NCI-H187 treated with DMSO at 0.1 percent for 48 hours (cell line): ENCODE results near the gene ZMIZ1.
A peak's percentile ranks its signal among the peaks of the same experiment; 100 is the strongest.

Source experiments
- DNase-seq: peaks from one replicate; lab custom pipeline; 2025; lab: John Stamatoyannopoulos, UW

The ZMIZ1 gene

DNA sequence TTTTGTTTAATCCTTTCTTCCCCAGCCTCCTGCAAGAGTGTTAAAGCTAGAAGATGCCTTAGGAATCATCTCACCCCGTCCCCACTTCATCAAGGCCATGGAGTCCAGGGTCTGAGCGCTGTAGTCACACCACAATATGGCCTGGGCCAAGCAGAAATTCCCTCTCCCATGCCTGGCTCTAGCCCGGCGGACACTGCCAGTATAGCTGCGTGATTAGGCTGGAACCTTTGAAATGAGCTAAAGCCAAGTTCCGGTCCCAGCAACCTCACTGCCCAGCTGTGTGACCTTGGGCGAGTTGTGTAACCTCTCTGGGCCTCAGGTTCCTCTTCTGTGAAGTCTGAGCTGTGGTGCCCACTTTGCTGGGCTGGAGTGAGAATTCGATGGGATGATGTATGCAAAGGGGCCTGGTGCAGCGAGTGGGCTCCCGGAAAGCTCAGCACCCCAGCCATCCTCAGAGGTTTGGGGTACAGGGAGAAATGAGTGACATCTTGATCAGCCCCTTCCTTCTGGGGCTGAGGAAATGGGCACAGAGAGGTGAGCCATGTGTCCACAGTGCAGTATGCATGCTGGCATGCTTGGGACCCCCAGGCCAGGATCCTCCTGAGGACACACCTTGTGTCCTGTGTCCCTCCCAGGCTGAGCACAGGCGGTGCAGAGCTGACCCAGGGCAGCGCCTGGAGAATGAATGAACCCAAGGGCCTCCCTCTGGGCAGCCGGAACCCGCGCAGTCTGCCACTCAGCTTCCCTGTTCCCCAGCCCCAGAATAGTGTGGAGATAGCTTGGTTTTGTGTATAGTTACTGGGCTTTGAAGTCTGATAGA, 118.6 kb downstream of the ZMIZ1 start:
- DNase-seq, result no peak

DNA sequence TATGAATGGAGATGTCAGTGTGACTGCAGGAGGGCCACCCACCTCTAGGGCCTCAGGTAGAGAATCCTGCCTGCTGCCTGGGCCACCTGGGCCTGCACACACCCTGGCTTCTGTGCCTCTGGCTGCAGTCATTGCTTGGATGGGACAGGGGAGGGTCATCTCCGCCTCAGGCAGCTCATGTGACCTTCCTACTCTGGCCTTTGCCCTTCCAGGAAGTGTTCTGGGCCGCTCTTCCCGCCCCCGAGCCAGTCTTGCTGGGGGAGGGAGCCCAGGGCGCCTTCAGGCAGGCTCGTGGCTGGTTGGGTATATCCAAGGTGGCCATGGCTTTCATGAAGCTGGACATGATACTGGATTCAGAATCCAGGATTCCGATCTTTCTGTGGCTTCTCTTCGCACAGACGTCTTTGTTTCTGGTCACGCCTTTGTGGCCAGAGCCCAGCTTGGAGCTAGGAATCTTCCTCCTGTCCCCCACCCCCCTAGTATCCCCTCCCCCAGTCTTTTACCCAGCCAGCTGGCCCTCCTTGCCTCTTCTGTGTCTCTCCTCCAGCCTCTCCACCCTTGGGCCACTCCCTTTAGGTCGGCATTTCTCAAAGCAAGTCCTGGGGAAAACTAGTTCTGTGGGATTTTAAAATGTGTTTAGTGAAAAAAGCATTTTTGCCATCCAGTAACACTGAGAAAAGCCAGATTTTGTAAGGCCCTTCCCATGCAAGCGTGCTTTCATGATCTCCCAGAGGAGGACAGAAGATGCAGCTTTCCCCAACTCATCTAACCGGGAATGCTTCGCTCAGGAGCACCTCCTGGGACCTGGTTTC, 119.6 kb downstream of the ZMIZ1 start:
- DNase-seq, result no peak

DNA sequence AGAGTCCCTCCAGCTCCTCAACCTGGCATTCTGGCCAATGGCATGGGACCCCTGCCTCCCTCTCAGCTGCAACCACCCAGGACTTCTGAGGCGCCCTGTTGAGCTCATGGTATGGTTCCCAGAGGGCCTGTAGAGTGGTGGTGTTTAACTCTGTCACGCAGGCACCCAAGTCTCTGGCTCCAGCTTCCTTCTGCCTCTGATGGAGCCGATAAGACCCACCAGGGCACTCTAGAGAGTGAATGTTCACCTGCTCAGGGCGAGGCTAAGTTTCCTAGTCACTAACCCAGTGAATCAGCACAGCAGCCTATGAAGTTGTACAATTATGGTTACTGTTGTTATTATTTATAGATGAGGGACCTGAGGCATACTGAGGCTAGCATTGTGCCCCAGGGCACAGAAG, 120.4 kb downstream of the ZMIZ1 start:
- no peak for DNase-seq

DNA sequence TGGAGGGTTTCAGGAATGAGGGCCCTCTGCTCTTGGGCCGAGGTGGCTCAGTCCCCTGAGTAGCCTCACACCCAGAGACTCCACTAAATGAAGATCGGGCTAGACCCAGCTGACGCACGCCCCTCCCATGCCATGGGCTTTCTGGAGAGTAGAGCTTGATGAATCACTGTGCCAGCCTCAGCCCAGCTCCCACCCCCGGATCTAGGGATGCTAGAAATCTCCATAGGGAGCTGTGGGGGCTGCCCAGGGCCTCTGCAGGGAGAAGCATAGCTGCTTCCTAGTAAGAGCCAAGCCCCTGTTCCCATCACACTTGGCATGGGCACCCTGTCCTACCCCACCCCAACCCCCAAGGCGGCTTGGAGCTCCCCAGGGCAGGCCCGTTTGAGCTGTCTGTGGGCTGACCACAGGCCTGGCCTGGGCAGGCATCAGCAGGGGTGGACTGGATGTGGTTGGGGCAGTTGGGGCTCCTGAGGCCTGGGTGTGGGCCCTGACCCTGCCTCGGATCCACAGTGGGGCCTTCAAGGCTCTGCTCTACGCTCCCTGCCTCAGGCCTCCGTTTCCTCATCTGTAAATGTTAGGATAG, 121.2 kb downstream of the ZMIZ1 start:
- no peak for DNase-seq

DNA sequence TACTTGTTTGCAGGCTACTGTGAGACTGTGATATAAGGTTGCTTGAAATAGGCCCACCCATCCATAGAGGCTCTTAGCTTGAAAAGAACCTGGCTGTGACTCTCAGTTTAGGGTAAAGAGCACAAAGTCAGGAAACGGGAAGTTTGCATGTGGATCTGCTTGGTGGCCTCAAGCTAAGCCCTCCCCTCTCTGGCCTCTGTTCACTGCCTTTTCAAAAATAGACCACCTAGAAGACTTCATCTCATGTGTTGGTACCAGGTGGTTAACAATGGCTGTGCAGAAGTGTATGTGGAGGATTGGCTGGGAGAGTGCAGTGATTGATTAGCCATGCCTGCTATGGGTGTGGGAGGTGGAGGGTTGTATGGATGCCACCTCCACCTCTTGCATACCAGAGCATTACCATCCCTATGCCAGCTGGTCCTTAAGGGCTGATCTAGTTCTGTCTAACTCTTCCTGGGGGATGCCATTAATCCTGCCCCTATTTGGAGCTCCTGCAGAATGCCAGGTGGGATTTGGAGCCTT, 122.0 kb downstream of the ZMIZ1 start:
- no peak for DNase-seq

GRCh38 chr10:79191951-79192676, 123.3 kb downstream of the ZMIZ1 start:
- no peak for DNase-seq

DNA sequence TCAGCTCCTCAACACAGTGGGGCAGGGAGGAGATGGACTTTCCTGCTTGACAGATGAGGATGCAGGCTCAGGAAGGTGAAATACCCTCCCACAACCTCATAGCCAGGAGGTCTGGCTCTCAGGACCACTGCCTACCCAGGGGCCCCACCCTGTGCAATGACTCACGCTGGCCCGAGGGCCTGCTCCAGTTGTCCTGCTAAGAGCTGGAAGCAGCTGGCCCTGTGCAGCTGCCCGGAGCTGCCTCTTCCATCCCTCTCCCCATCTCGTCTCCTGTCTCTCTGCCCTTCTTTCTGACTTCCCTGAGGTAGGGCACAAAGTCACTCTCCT, 123.9 kb downstream of the ZMIZ1 start:
- no peak for DNase-seq

DNA sequence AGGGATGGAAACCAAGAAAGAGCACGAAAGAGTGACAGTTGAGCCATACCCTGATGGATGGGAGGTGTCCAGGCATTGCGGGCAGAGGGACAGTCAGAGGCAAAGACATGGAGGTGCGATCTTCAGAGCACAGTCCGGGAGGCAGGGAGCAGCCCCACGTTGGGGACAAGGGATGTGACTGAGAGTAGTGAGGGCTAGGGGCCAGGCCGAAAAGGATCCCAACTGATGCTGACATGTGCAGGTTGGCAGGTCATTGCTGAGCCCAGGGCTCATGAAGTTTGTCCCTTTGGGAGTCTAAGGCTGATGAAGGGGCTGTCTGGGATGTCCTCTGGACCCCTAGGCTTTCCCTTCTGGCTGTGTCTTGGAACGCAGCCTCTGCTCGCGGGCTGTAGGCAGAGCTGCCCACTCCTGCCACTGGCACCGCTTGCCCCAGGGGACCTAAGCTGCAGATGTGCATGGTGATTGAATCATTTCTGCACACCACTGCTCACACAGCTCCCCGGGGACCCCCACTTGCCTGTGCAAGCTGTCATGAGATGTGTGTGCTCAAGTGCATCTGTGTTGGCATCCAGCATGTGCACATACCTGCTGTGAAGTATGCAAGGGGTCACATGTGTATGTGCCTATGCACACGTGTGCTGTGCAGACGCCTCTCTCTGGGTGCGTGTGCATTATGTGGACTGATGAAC, 125.1 kb downstream of the ZMIZ1 start:
- no peak for DNase-seq

DNA sequence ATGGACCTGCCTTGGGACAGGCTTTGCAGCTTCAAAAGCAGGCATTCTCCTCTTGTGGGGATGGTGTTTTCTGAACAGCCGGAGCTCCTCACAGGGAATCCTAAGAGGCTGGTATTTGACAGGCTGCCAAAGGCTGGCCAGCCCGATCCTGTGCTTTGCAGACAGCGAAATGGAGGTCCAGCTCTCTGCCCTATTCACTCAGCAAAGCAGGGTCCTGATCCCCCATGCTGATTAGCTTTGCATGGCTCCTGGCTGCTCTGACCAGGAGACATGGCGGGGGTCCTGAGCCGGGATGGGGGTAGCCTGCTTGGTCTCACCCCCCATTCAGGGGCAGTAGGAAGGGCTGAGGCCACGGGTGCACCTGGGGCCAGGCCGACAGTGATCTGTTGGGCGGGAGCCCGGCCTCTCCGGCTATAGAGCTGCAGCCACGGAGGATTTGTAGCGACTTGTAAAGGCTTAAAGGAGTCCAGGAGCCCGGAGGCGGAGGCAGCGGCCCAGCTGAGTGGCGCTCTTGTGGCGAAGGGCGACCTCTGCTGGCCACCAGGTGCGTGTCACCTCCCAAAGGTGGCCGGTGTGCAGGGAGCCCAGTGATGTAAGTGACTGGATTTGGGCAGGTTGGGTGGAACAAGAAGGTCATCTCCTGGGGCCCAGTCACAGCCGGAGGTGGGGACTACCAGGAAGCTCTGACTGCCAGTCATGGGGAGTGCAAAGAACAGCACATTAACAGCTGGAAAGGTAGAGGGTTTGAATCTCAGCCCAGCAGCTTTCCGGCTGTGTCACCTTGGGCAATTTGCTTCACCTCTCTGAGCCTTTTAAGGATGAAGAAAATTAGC, 126.5 kb downstream of the ZMIZ1 start:
- peak; percentile 10 for DNase-seq

- DNase-seq, result no peak
These were observed 128.0 kb downstream of the ZMIZ1 start for GRCh38 chr10:79196470-79197461.

GRCh38 chr10:79197558-79197957, 128.8 kb downstream of the ZMIZ1 start:
- DNase-seq, result no peak

DNA sequence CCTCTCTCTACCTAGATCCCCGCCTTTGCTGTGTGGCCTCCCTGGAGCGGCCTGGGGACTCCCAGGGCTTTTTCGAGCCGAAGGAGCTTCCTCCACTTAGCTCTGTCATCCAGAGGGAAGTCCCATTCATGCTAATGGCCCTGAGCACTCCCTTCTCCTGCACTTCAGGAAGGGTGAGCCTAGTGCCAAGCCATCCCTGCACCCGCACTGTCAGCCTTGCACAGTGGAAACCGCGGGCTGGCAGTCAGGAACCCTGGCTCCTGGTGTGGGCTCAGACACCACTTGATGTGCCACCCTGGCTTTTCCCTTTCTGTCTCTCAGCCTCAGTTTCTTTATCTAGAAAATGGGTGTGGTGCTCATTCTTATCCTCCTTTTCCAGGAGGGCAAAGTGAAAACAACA, 131.6 kb downstream of the ZMIZ1 start:
- DNase-seq, result no peak

GRCh38 chr10:79201706-79202105, 132.9 kb downstream of the ZMIZ1 start:
- no peak for DNase-seq

GRCh38 chr10:79202188-79203013, 133.6 kb downstream of the ZMIZ1 start:
- DNase-seq, result no peak

- DNase-seq, result no peak
These were observed 134.4 kb downstream of the ZMIZ1 start for GRCh38 chr10:79203014-79203644.

GRCh38 chr10:79203833-79204232, 135.1 kb downstream of the ZMIZ1 start:
- no peak for DNase-seq

GRCh38 chr10:79206300-79207095, 137.7 kb downstream of the ZMIZ1 start:
- DNase-seq, result no peak

- no peak for DNase-seq
These were observed 138.3 kb downstream of the ZMIZ1 start for GRCh38 chr10:79207096-79207357.
